Colonic mucosa (tissue), 4 donors: ENCODE data around the gene PLEKHH3. TPM values are rescaled to one million over a fixed set of nuclear protein-coding genes. Genes with fewer than 3 reads are reported as not detected.
"Not testable (repeated sequence)": the region's sequence is repeated elsewhere in the genome, so short reads cannot be mapped to it uniquely, and the experiment has no call there.

Experiments
- DNase-seq: peaks from one replicate; pipeline ENCODE4 v3.0.0-alpha.2; 2020
- H3K27ac ChIP-seq: fragments of 200-600 bp; one replicate; pipeline ENCODE4 v1.8.0; 2021
- H3K27me3 ChIP-seq: fragments of 200-600 bp; one replicate; pipeline ENCODE4 v1.8.0; 2021
- H3K36me3 ChIP-seq: fragments of 200-600 bp; one replicate; pipeline ENCODE4 v1.8.0; 2021
- H3K4me1 ChIP-seq: fragments of 200-600 bp; one replicate; pipeline ENCODE4 v1.8.0; 2021; ENCODE audit warnings: mild to moderate bottlenecking
- H3K4me3 ChIP-seq: fragments of 200-600 bp; one replicate; pipeline ENCODE4 v1.8.0; 2021
- H3K9ac ChIP-seq, 2 donors: one replicate each; pipeline ENCODE4 v1.7.0; 2013; ENCODE audit warnings: control low read depth in 2 of 2, low read depth in 2 of 2, low read length in 2 of 2
- H3K9me3 ChIP-seq: fragments of 200-600 bp; one replicate; pipeline ENCODE4 v1.8.0; 2021
- CTCF ChIP-seq: fragments of 200-600 bp; IDR thresholded peaks from one replicate; pipeline ENCODE4 v1.8.0; 2022; ENCODE audit warnings: antibody characterized with exemption, mild to moderate bottlenecking
- intact Hi-C: fragments of 100-400 bp; cut with DNase I; formaldehyde crosslinking; loops from one replicate; pipeline ENCODE4 v1.14.1; 2022
- microRNA-seq: library from miRNA; unstranded; fragments of <30 nt; microRNA quantifications from one replicate; pipeline ENCODE4, GENCODE V29; 2019
- total RNA-seq, 2 donors: library from RNA; stranded (reverse); fragmentation: NEBNext Ultra II Directional in 1 of 2; extraction: Animal tissue kit (Norgen Biotek cat#: 25700) in 1 of 2; gene quantifications; one replicate each; pipeline ENCODE4 v1.2.1, GENCODE V29; 2021
- donor health status: healthy.
- donor health status: DM: no; HTN: no; CAD: no.
- donor health status: DM: no; HTN: no; CAD: no.

PLEKHH3 gene
- total RNA-seq, 2 donors from 2014 or later: 14.6 to 17.6 TPM

- intact Hi-C loops: no loop called here
- H3K27ac ChIP-seq: no peak overlapping the region
- H3K27me3 ChIP-seq: no peaks in the 10 kb centered on the region
- H3K4me1 ChIP-seq: no peaks in the 10 kb centered on the region
- no peak overlapping the region for H3K4me3 ChIP-seq
- no peak overlapping the region for H3K9ac ChIP-seq
- peak; percentile 62 for DNase-seq
- no peaks in the 10 kb centered on the region for H3K9me3 ChIP-seq
- no peaks in the 10 kb centered on the region for H3K36me3 ChIP-seq
- no peak for TF ChIP-seq CTCF
Observed at GRCh38 chr17:42623732-42624596, 52.8 kb downstream of the PLEKHH3 start.

- no peaks in the 10 kb centered on the region for H3K4me1 ChIP-seq
- no peaks in the 10 kb centered on the region for H3K9me3 ChIP-seq
- no peak for DNase-seq
- no peak overlapping the region for H3K27ac ChIP-seq
- H3K9ac ChIP-seq: no peak overlapping the region
- intact Hi-C loops: no loop called here
- no peaks in the 10 kb centered on the region for H3K27me3 ChIP-seq
- no peaks in the 10 kb centered on the region for H3K36me3 ChIP-seq
- TF ChIP-seq CTCF: no peak
- H3K4me3 ChIP-seq: no peak overlapping the region
Observed at GRCh38 chr17:42623271-42623670, 53.5 kb downstream of the PLEKHH3 start.

- DNase-seq, H3K27ac ChIP-seq, intact Hi-C loops, H3K4me3 ChIP-seq, H3K9ac ChIP-seq, H3K27me3 ChIP-seq, H3K9me3 ChIP-seq, H3K4me1 ChIP-seq, H3K36me3 ChIP-seq: not testable (repeated sequence)
Observed at GRCh38 chr17:42621987-42622386, 54.8 kb downstream of the PLEKHH3 start.

GRCh38 chr17:42618442-42619150 lies 58.2 kb downstream of the PLEKHH3 start:
- no peaks in the 10 kb centered on the region for H3K4me1 ChIP-seq
- no peak overlapping the region for H3K4me3 ChIP-seq
- intact Hi-C loops: no loop called here
- peaks cover 4% of the 10 kb centered on the region for H3K36me3 ChIP-seq
- TF ChIP-seq CTCF: peak; percentile 24
- H3K9me3 ChIP-seq: no peaks in the 10 kb centered on the region
- DNase-seq: peak; percentile 52
- peak overlapping the region; percentile 12 to 38 for H3K9ac ChIP-seq
- H3K27me3 ChIP-seq: no peaks in the 10 kb centered on the region
- no peak overlapping the region for H3K27ac ChIP-seq

- no peak for TF ChIP-seq CTCF
- no peaks in the 10 kb centered on the region for H3K4me1 ChIP-seq
- DNase-seq: no peak
- no peaks in the 10 kb centered on the region for H3K27me3 ChIP-seq
- peaks cover 5% of the 10 kb centered on the region for H3K36me3 ChIP-seq
- no peaks in the 10 kb centered on the region for H3K9me3 ChIP-seq
- intact Hi-C loops: no loop called here
- H3K9ac ChIP-seq: peak overlapping the region in 1 of 2 donors; percentile 12
- H3K27ac ChIP-seq: no peak overlapping the region
- H3K4me3 ChIP-seq: no peak overlapping the region
Observed at GRCh38 chr17:42617956-42618431, 58.8 kb downstream of the PLEKHH3 start.

Small RNA genes lying within 50 kb of the gene (microRNA-seq; reads per million reads assigned to microRNA genes)
- not detected for gene MIR6780A

Other genes starting within 250 kb of the PLEKHH3 start
- 10 to 100 TPM; 77.6 to 93.0 TPM for gene ATP6V0A1, start 218.1 kb downstream of the PLEKHH3 start, total RNA-seq
- gene NAGLU, start 140.8 kb downstream of the PLEKHH3 start, total RNA-seq: 10 to 100 TPM; 27.8 to 38.6 TPM
- gene HSD17B1, start 124.1 kb downstream of the PLEKHH3 start, total RNA-seq: 1 to 10 TPM in 1 of 2 donors, under 1 TPM in 1; 0.88 to 1.7 TPM
- gene COASY, start 114.8 kb downstream of the PLEKHH3 start, total RNA-seq: 100 to 1,000 TPM in 1 of 2 donors, 10 to 100 TPM in 1; 94.2 to 176 TPM
- gene MLX, start 109.9 kb downstream of the PLEKHH3 start, total RNA-seq: 10 to 100 TPM; 79.6 to 83.0 TPM
- 10 to 100 TPM in 1 of 2 donors, 1 to 10 TPM in 1; 2.2 to 11.6 TPM for gene PSMC3IP, start 99.3 kb downstream of the PLEKHH3 start, total RNA-seq
- 10 to 100 TPM; 49.2 to 60.3 TPM for gene RETREG3, start 67.6 kb downstream of the PLEKHH3 start, total RNA-seq
- 10 to 100 TPM; 32.3 to 86.9 TPM for gene TUBG1, start 67.3 kb downstream of the PLEKHH3 start, total RNA-seq
- 1 to 10 TPM; 5.6 to 7.7 TPM for gene TUBG2, start 17.7 kb downstream of the PLEKHH3 start, total RNA-seq
- gene CCR10, start 4.8 kb upstream of the PLEKHH3 start, total RNA-seq: under 1 TPM; 0.56 to 0.86 TPM
- gene CNTNAP1, start 5.5 kb upstream of the PLEKHH3 start, total RNA-seq: 1 to 10 TPM; 1.5 to 5.0 TPM
- gene EZH1, start 68.0 kb upstream of the PLEKHH3 start, total RNA-seq: 10 to 100 TPM; 15.9 to 20.3 TPM
- 1 to 10 TPM; 3.5 to 8.4 TPM for gene RAMP2, start 84.2 kb upstream of the PLEKHH3 start, total RNA-seq
- 100 to 1,000 TPM in 1 of 2 donors, 10 to 100 TPM in 1; 86.9 to 105 TPM for gene VPS25, start 96.5 kb upstream of the PLEKHH3 start, total RNA-seq
- gene WNK4, start 103.6 kb upstream of the PLEKHH3 start, total RNA-seq: 10 to 100 TPM; 32.6 to 54.6 TPM
- 100 to 1,000 TPM; 167 to 219 TPM for gene COA3, start 121.7 kb upstream of the PLEKHH3 start, total RNA-seq
- under 1 TPM in 1 of 2 donors, not detected in 1; 0.61 TPM for gene CNTD1, start 121.9 kb upstream of the PLEKHH3 start, total RNA-seq
- gene BECN1, start 147.3 kb upstream of the PLEKHH3 start, total RNA-seq: 100 to 1,000 TPM; 118 to 145 TPM
- 100 to 1,000 TPM in 1 of 2 donors, 10 to 100 TPM in 1; 86.4 to 163 TPM for gene PSME3, start 156.4 kb upstream of the PLEKHH3 start, total RNA-seq
- 1 to 10 TPM in 1 of 2 donors, under 1 TPM in 1; 0.32 to 1.1 TPM for gene AOC2, start 167.6 kb upstream of the PLEKHH3 start, total RNA-seq
- 10 to 100 TPM in 1 of 2 donors, 1 to 10 TPM in 1; 5.3 to 28.3 TPM for gene AOC3, start 174.2 kb upstream of the PLEKHH3 start, total RNA-seq
- gene G6PC1, start 223.8 kb upstream of the PLEKHH3 start, total RNA-seq: under 1 TPM in 1 of 2 donors, not detected in 1; 0.40 TPM